Osteoblast (primary cell): ENCODE results near the gene EHD4. TPM values are rescaled to one million over a fixed set of nuclear protein-coding genes. Genes with fewer than 3 reads are reported as not detected.

Source experiments
- DNase-seq: peaks from one replicate; pipeline ENCODE4 v3.0.0; 2011; ENCODE audit warnings: low spot score, mixed read lengths; ENCODE audit not compliant: insufficient read length; ENCODE audit errors: missing footprints
- H2AFZ ChIP-seq: 2 replicates; pipeline ENCODE4 v1.6.0; 2011; ENCODE audit warnings: mild to moderate bottlenecking, low read length
- H3K27ac ChIP-seq: 2 replicates; pipeline ENCODE4 v1.5.1; 2011; ENCODE audit warnings: mild to moderate bottlenecking, low read depth, low read length, moderate library complexity
- H3K27me3 ChIP-seq: 2 replicates; pipeline ENCODE4 v1.6.0; 2012; ENCODE audit warnings: mild to moderate bottlenecking, control low read depth, inconsistent platforms, low read length, moderate library complexity; ENCODE audit not compliant: insufficient read depth
- H3K36me3 ChIP-seq: 2 replicates; pipeline ENCODE4 v1.5.1; 2011; ENCODE audit warnings: mild to moderate bottlenecking, low read length, control low read depth, moderate library complexity; ENCODE audit not compliant: insufficient read depth
- H3K4me1 ChIP-seq: 2 replicates; pipeline ENCODE4 v1.5.1; 2011; ENCODE audit warnings: mild to moderate bottlenecking, low read length, control low read depth, moderate library complexity; ENCODE audit not compliant: insufficient read depth
- H3K4me2 ChIP-seq: 2 replicates; pipeline ENCODE4 v1.6.0; 2011; ENCODE audit warnings: mild to moderate bottlenecking, low read length; ENCODE audit not compliant: insufficient read depth
- H3K4me3 ChIP-seq: fragments of 200-600 bp; sonication (generic); 3 replicates; pipeline ENCODE4 v1.5.1; 2012; ENCODE audit warnings: mild to moderate bottlenecking, low read length, inconsistent platforms; ENCODE audit not compliant: insufficient read depth
- H3K79me2 ChIP-seq: 2 replicates; pipeline ENCODE4 v1.6.0; 2012; ENCODE audit warnings: mild to moderate bottlenecking, low read length, control low read depth, inconsistent platforms; ENCODE audit not compliant: insufficient read depth
- H3K9me3 ChIP-seq: 2 replicates; pipeline ENCODE4 v1.5.1; 2011; ENCODE audit warnings: low read depth, low read length, control low read depth
- H4K20me1 ChIP-seq: 2 replicates; pipeline ENCODE4 v1.6.0; 2012; ENCODE audit warnings: mild to moderate bottlenecking, low read length, control low read depth; ENCODE audit not compliant: insufficient read depth
- total RNA-seq: library from RNA; depleted of rRNA; stranded (reverse); fragments of >200 nt; gene quantifications from 2 replicates; pipeline ENCODE4 v1.2.3, GENCODE V29; 2012
- TF ChIP-seq, protein P1 (sequence below): IDR thresholded peaks from 2 replicates; pipeline ENCODE4 v1.5.1; 2011; ENCODE audit warnings: mild to moderate bottlenecking, low read depth, low read length, moderate library complexity; ENCODE audit errors: extremely low read depth

Gene EHD4
- total RNA-seq, 1 donor = 15.9 TPM

DNA sequence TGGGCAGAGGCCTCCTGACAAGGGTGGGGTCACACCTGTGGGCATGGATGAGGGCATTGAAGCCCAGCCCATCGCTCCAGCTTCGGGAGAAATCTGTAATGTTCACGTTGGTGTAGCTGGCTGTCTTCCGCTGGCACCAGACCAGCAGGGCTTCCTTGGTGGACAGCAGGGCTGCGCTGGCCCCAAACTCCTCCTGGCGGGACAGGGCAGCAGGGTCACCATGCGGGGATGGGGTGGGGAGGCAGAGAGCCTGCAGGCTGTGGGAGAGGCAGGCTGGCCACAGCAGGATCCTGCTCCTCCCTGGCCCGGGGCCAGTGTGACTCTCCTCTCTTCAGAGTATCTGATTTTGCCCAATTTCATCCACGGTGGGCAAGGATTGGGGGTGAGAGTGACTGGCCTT is 84.5 kb downstream of the EHD4 start:
- no peak overlapping the region for H3K4me2 ChIP-seq
- H3K9me3 ChIP-seq = no peaks in the 10 kb centered on the region
- no peak overlapping the region for H2AFZ ChIP-seq
- H3K27me3 ChIP-seq = no peaks in the 10 kb centered on the region
- peak; percentile 88 for DNase-seq
- H3K4me1 ChIP-seq = no peaks in the 10 kb centered on the region
- TF ChIP-seq, protein P1, sequence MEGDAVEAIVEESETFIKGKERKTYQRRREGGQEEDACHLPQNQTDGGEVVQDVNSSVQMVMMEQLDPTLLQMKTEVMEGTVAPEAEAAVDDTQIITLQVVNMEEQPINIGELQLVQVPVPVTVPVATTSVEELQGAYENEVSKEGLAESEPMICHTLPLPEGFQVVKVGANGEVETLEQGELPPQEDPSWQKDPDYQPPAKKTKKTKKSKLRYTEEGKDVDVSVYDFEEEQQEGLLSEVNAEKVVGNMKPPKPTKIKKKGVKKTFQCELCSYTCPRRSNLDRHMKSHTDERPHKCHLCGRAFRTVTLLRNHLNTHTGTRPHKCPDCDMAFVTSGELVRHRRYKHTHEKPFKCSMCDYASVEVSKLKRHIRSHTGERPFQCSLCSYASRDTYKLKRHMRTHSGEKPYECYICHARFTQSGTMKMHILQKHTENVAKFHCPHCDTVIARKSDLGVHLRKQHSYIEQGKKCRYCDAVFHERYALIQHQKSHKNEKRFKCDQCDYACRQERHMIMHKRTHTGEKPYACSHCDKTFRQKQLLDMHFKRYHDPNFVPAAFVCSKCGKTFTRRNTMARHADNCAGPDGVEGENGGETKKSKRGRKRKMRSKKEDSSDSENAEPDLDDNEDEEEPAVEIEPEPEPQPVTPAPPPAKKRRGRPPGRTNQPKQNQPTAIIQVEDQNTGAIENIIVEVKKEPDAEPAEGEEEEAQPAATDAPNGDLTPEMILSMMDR = no peak
- H3K36me3 ChIP-seq = no peaks in the 10 kb centered on the region
- no peaks in the 10 kb centered on the region for H3K79me2 ChIP-seq
- H3K27ac ChIP-seq = no peak overlapping the region
- H4K20me1 ChIP-seq = no peaks in the 10 kb centered on the region
- H3K4me3 ChIP-seq = no peak overlapping the region

DNA sequence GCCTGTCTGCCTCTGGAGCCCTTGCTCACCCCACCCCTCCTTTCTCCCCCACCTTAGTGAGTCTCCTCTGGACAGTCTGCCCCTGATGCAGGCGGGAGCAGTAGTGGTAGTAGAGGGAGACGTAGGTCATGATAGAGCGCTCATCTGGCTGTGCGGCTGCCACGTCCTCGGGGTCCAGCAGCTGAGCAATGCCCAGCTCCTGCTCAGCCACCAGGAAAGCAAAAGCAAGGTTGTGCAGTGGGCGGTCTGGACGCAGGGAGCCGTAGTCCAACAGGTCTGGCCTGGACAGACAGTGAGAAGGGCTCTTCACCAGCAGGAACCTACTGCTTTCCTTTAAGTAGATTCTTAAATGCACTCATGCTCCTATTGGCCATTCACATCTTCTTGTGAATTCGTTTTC is 85.2 kb downstream of the EHD4 start:
- H3K4me3 ChIP-seq = no peak overlapping the region
- TF ChIP-seq, protein P1 = no peak

DNA sequence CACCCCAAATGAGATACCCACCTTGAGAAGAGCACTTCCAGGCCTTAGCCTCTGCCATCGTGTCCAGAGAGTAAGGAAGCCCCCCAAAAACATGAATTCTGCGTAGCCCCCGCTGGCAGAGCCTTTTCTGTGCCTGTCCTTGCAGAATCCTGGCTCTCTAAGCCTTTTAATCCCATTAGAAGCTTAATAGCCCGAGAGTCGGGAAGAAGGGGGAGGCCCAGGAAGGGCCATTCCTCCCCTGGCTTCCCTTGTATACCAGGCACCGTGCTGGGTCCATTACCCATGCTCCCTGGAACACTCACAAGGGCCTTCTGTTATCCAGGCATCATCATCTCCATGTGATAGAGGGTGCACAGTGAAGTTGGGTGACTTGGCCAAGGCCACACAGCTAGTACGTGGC is 85.6 kb downstream of the EHD4 start:
- TF ChIP-seq, protein P1 = no peak
- H3K4me1 ChIP-seq = no peaks in the 10 kb centered on the region
- H3K36me3 ChIP-seq = no peaks in the 10 kb centered on the region
- H3K4me3 ChIP-seq = no peak overlapping the region
- no peak overlapping the region for H3K4me2 ChIP-seq
- H4K20me1 ChIP-seq = no peaks in the 10 kb centered on the region
- H2AFZ ChIP-seq = no peak overlapping the region
- H3K79me2 ChIP-seq = no peaks in the 10 kb centered on the region
- DNase-seq = peak; percentile 70
- no peak overlapping the region for H3K27ac ChIP-seq
- no peaks in the 10 kb centered on the region for H3K9me3 ChIP-seq
- H3K27me3 ChIP-seq = peaks cover under 1% of the 10 kb centered on the region

More for the DNA sequence above, 85.2 kb downstream of the EHD4 start:
- H3K36me3 ChIP-seq = no peaks in the 10 kb centered on the region
- no peak overlapping the region for H2AFZ ChIP-seq
- no peak overlapping the region for H3K27ac ChIP-seq
- no peak overlapping the region for H3K4me2 ChIP-seq
- no peaks in the 10 kb centered on the region for H4K20me1 ChIP-seq
- no peaks in the 10 kb centered on the region for H3K4me1 ChIP-seq
- DNase-seq = peak; percentile 75
- H3K27me3 ChIP-seq = no peaks in the 10 kb centered on the region
- H3K9me3 ChIP-seq = no peaks in the 10 kb centered on the region
- no peaks in the 10 kb centered on the region for H3K79me2 ChIP-seq

DNA sequence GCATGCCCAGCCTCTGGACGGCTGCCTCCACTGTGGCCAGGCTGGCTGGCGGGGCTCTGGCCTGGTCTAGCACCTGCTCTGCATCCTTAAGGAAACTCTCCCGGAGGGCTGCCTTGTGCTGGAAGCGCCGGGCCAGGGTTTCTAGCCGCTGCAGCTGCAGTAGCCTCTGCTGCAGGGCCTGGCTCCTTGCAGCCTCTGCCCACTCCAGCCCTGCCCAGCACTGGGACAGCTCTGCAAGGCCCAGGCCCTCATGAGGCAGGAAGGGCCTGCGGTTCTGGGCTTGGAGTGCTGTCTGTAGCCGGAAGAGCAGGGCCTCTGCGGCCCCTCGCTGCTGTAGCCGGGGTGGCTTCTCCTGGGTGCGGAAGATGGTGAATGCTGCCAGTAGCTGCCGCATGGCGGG is 86.5 kb downstream of the EHD4 start:
- TF ChIP-seq, protein P1 = no peak

More for the DNA sequence above, 86.5 kb downstream of the EHD4 start:
- no peak overlapping the region for H3K27ac ChIP-seq
- no peak overlapping the region for H2AFZ ChIP-seq
- peaks cover 6% of the 10 kb centered on the region for H3K27me3 ChIP-seq
- no peak overlapping the region for H3K4me2 ChIP-seq
- H3K9me3 ChIP-seq = no peaks in the 10 kb centered on the region
- H4K20me1 ChIP-seq = no peaks in the 10 kb centered on the region
- H3K79me2 ChIP-seq = no peaks in the 10 kb centered on the region
- no peaks in the 10 kb centered on the region for H3K36me3 ChIP-seq
- peak; percentile 44 for DNase-seq
- no peak overlapping the region for H3K4me3 ChIP-seq
- no peaks in the 10 kb centered on the region for H3K4me1 ChIP-seq
